Fibroblast of peridontal ligament (primary cell): Measurements from ENCODE around the gene ZNF496.
A peak's percentile ranks its signal among the peaks of the same experiment; 100 is the strongest.
"Not testable (repeated sequence)": the region's sequence is repeated elsewhere in the genome, so short reads cannot be mapped to it uniquely, and the experiment has no call there.

Source experiments
- DNase-seq: peaks from one replicate; pipeline ENCODE4 v3.0.0-alpha.2; 2010; ENCODE audit errors: extremely low read depth

The ZNF496 gene

DNA sequence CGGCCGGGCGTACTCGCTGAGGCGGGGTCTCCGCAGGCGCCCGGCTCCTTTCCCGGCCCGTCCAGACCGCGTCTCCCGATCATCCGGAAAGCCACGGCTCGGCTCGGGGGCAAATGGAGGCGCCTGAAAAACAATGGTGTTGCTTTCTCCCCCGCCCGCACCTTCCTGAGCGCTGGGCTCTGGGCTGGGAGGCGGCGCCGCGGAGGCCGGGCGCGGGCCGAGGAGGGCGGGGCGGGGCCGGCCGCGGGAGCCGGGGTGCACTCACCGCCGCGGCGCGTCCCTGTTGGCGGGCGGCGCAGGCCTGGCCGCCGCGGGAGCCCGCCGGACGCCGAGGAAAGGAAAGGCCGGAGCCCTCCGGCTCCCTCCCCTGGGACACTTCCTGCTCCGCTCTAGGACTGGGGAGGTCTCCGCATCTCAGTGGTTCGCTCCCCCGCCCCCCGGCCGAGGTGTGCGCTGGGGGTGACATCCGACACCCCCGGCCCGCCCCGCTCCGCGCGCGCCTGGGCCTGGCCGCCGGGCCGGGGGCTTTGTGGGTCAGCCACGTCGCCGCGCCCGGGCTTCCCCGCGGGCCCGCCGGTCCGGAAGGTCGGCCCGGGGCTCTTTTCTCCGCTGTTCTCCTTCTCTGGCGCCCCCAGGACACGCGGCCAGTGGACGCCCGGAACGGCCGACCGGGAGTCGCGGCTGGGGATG lies at the start of gene ZNF496:
Gene ZNF496 (minus strand): TSS at position 343 of the 690 bp plus-strand sequence. CDS start 2,289 bp downstream, outside the sequence.
- DNase-seq, result peak; percentile 80

DNA sequence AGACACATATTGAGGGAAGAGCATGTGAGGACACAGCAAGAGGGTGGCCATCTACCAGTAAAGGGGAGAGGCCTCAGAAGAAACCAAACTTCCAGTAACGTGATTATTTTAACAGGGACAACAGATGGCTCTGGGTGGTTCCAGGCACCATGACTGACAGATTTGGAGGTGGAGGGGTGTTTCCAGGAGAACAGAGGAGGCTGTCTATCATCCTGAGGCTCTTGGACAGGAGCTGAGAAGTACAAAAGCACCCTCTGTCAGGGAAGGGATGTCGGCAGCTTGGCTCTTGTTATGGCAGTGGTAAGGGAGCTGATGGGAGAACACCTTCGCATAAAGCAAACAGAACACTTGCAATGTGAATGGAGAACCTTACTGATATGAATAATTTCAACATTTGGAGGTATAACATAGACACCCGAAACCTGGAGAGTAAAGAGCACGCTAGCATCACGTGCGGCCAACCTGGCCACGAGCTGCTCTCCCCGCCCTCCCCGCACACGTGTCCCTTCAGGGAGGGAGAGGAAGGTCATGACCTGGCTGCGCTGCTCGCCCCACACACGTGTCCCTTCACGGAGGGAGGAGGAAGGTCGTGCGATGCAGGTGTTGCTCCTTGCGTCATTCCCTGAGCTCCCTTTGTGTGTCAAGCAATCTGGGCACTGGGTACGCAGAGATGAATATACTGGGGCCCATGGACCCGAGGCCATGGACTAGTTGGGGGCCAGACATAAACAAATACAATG lies 46.8 kb upstream of the ZNF496 start:
- no peak for DNase-seq

DNA sequence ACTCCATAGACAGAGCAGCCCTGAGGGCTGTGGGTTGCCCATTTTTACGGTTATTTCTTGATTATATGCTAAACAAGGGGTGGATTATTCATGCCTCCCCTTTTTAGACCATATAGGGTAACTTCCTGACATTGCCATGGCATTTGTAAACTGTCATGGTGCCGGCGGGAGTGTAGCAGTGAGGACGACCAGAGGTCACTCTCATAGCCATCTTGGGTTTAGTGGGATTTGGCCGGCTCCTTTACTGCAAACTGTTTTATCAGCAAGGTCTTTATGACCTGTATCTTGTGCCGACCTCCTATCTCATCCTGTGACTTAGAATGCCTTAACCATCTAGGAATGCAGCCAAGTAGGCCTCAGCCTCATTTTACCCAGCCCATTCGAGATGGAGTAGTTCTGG lies 46.0 kb upstream of the ZNF496 start:
- DNase-seq, result not testable (repeated sequence)

DNA sequence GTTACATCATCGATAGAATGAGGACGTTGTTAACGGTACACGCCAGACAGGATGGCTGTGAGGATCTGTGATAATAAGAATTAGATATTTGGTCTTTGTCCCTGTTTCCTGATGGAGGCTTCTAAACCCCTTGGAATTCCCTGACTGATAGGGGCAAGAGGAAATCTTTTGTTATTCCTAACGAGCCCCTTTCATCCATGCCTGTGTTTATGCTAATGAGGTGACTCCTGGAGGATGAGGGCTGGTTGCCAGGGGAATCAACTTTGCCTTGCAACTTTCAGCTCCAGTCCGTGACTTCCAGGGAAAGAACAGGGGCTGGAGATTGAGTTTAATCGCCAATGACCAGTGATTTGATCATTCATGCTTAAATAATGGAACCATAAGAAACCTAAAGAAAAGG lies 45.0 kb upstream of the ZNF496 start:
- no peak for DNase-seq

DNA sequence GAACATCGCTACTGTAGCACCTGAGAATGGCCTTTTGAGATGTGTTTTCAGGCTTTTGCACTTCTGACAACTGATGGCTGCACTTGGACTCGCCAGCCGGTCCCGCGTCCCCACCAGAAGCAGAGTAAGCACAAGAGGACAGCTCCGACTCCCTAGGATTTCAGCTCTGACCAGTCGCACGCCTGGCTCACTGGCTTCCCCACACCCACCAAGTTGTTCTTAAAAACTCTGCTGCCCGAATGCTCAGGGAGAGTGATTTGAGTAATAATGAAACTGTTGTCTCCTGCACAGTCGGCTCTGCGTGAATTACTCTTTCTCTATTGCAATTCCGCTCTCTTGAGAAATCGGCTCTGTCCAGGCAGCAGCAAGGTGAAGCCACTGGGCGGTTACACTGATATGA lies 44.1 kb upstream of the ZNF496 start:
- DNase-seq, result no peak

DNA sequence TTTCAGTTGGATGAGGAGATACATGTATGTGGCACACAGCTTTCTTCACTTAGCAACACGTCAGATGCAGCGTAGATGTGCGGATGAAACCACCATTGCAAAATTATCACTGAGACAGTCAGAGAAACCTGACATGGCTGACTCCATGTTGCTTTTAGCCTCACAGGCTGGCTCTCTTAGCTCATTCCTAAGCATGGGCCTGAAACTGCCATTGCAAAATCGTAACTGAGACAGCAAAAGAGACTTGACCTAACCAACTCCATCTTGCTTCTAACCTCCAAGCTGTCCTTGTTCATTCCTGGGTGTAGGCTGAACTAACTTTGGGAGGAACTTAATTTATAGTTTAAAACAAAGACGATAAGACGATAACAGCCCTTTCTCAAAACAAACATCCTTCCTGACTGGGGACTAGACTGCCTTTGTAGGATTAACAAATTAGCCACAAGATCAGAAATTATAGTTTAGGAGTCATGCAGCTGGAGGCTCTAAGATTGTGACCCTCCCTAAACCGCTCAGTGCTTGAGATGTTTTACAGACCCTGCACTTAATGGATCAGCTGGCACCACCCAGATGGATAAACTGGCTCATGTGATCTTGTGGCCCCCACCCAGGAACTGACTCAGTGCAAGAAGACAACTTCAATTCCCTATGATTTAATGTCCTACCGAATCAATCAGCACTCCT lies 43.1 kb upstream of the ZNF496 start:
- not testable (repeated sequence) for DNase-seq

DNA sequence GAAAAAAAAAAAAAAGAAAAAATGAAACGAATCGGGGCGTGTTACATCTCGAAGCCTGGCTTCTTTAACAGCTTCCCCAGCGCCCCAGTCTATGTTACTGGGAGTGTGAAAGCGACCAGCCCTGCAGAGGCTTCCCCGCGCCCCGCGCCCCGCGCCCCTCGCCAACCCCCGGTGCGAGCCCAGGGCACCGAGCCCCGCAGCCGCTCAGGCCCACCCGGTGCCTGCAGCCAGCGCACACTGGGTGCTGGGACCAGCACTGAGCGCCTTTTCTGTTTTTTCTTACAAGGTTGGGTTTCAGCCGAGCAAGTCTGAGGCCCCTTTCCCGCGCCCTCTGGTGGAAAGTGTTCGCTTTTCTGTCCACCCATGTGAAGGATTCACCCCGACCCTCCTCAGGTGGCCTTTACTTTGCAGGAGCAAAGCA lies 42.1 kb upstream of the ZNF496 start:
- DNase-seq, result peak; percentile 22

DNA sequence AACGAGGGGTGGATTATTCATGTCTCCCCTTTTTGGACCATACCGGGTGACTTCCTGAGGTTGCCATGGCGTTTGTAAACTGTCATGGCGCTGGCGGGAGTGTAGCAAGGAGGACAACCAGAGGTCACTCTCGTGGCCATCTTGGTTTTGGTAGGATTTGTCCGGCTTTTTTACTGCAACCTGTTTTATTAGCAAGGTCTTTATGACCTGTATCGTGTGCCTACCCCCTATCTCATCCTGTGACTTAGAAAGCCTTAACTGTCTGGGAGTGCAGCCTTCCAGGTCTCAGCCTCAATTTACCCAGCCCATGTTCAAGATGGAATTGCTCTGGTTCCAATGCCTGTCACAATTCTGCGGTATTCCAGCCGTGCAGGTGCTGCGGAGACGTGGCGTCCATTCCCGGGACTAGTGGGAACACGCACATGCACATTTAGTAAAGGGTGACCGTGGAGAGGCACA lies 40.2 kb upstream of the ZNF496 start:
- no peak for DNase-seq

DNA sequence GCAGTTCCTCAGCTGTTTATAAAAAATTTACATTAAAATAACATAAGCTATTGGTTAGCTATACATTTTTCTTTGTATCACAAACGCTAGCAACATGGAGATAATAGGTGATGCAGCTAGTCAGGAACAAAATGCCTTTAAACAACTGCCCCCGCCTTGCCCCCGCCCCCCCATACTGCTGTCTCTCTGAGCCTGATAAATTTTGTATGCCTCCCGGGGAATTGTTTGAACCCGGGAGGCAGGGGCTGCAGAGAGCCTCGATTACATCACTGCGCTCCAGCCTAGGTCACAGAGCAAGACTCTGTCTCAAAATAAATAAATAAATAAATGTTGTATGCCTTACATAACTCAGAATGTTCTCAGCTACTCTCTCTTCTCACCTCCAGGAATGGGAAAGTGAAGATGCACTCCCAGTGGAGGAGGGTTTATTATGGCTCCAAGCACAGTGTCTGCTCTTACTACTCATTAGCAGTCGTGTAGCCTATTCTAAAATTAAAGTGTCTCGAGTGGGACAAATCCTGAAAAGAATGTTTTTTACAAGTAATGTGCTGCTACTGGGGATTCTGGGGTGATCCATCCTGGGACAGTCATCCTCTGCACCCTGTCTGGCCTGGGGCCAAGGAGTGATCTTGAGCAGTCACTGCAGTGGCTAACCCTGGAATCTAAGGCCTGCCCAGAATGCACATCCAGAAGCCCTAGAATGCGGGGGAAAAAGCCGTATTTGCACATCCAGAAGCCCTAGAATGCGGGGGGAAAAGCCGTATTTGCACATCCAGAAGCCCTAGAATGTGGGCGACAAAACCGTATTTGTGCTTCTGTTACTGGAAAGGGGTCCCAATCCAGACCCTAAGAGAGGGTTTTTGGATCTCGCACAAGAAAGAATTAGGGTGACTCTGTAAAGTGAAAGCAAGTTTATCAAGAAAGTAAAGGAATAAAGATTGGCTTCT lies 39.4 kb upstream of the ZNF496 start:
- DNase-seq, result no peak

DNA sequence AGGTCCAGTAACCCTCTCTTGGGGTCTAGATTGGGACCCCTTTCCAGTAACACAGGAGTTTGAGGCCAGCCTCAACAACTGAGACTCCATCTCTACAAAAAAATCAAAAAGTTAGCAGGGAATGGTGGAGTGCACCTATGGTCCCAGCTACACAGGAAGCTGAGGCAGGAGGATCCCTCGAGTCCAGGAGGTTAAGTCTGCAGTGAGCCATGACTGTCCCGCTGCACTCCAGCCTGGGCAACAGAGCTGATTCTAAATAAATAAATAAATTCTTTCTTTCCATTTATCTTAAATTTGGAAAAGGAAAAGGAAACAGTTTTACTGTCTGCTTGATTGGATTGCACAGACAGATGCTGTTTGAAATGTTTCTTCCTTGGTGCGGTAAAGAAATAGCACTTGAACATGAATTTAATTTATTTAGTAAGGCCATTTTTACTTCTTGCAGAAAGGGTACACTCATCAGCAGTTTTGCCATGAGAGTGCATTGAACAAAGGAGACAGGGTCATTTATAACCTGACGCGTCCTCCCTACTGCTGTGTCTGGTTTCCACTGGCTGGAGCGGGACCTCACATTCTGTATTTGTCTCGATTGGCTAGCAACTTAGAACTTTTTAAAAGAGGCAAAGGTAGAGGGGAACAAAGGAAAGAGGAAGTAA lies 37.0 kb upstream of the ZNF496 start:
- no peak for DNase-seq

DNA sequence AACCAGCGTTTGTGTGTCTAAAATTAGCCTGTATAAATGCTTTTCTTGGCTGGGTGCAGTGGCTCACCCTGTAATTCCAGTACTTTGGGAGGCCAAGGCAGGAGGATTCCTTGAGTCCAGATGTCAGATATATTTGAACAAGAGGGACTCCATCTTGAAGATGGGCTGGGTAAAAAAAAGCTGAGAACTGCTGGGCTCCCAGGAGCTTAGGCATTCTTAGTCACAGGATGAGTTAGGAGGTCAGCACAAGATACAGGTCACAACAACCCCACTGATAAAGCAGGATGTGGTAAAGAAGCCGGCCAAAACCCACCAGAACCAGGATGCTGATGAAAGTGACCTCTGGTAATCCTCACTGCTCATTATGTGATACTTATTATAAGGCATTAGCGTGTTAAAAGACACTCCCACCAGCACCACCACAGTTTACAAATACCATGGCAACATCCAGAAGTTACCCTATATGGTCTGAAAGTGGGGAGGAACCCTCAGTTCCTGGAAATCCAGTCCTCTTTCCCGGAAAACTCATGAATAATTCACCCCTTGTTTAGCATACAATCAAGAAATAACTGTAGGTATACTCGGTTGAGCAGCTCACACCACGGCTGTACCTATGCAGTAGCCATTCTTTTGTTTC lies 36.2 kb upstream of the ZNF496 start:
- peak; percentile 17 for DNase-seq

DNA sequence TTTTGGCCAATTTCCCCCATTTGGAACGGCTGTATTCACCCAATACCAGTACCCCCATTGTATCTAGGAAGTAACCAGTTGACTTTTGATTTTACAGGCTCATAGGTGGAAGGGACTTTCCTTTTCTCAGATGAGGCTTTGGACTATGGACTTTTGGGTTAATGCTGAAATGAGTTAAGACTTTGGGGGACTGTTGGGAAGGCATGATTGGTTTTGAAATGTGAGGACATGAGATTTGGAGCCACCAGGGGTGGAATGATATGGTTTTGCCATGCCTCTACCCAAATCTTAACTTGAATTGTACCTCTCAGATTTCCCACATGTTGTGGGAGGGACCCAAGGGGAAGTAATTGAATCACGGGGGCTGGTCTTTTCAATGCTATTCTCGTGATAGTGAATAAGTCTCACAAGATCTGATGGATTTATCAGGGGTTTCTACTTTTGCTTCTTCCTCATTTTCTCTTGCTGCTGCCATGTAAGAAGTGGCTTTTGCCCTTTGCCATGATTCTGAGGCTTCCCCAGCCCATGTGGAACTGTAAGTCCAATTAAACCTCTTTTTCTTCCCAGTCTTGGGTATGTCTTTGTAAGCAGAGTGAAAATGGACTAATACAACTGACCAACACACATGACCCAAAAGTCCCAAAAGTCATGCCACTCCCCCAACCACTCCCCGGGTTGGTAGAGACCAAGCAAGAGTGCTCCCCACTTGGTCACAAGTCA lies 35.4 kb upstream of the ZNF496 start:
- no peak for DNase-seq

DNA sequence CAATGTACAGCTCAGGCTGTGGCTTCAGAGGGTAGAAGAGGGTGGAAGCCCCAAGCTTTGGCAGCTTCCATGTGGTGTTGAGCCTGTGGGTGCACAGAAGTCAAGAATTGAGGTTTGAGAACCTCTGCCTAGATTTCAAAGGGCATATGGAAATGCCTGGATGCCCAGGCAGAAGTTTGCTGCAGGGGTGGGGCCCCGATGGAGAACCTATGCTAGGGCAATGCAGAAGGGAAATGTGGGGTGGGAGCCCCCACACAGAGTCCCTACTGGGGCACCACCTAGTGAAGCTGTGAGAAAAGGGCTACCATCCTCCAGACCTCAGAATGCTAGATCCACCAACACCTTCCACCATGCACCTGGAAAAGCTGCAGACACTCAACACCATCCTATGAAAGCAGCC lies 34.7 kb upstream of the ZNF496 start:
- not testable (repeated sequence) for DNase-seq

DNA sequence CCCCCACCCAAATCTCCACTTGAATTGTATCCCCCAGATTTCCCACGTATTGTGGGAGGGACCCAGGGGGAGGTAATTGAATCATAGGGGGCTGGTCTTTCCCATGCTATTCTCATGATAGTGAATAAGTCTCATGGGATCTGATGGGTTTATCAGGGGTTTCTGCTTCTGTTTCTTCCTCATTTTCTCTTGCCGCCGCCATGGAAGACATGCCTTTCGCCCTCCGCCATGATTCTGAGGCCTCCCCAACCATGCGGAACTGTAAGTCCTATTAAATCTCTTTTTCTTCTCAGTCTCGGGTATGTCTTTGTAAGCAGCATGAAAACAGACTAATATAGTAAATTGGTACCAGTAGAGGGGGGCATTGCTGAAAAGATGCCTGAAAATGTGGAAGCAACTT lies 33.4 kb upstream of the ZNF496 start:
- DNase-seq, result no peak

DNA sequence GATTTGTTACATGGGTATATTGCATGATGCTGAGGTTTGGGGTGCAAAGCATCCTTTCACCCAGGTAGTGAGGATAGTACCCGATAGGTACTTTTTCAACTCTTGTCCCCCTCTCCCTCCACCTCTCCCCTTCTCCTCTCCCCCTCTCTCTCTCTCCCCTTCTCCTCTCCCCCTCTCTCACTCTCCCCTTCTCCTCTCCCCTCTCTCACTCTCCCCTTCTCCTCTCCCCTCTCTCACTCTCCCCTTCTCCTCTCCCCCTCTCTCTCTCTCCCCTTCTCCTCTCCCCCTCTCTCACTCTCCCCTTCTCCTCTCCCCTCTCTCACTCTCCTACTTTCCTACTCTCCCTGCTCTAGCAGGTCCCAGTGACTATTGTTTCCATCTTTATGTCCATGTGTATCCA lies 31.3 kb upstream of the ZNF496 start:
- DNase-seq, result not testable (repeated sequence)

DNA sequence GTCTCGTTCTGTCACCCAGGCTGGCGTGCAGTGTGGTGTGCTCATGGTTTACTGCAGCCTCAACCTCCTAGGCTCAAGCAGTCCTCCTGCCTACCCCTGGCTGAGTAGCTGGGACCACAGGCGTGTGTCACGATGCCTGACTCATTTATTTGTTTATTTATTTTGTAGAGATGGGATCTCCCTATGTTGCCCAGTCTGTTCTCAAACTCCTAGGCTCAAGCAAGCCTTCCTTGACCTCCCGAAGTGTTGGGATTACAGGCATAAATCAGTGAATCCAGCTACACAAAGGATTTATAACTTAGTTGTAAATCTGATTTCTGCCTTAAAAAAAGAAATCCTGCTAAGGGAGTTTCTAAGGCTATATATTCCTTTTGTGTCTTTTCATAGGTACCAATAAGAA lies 30.5 kb upstream of the ZNF496 start:
- DNase-seq, result no peak

DNA sequence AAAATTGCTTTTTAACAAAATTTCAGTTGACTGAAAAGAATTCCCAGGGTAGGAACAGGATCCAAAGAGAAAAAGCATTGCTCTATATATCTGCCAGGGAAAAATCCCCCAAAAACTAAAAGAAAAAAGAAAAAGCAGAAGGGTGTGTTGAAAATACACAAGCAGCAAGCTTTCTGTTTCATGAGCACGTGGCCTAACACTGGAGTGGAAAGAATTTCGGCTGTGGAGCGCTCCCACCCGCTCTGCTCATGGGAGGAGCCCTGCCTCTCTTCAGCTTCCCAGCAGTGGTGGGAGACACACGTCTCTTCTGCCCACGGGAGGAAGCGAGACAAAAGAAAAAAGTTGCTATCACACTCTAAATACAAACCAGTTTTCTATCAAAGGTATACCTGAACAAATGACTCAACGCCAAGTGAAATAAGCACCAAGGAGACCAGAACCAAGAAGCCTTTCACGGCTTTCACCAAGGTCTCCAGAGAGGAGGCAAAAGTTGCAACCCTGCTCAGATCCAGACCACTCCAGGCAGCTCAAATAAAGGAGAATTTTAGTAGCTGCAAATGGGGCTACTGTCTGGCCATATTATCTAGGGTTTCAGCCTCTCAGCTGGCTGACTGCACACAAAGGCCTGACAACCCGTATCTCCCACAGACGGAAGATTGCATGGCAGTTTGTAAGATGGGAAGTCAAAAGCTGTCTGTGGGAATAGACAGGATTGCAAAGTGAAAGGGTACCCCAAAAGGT lies 29.5 kb upstream of the ZNF496 start:
- DNase-seq, result peak; percentile 61

DNA sequence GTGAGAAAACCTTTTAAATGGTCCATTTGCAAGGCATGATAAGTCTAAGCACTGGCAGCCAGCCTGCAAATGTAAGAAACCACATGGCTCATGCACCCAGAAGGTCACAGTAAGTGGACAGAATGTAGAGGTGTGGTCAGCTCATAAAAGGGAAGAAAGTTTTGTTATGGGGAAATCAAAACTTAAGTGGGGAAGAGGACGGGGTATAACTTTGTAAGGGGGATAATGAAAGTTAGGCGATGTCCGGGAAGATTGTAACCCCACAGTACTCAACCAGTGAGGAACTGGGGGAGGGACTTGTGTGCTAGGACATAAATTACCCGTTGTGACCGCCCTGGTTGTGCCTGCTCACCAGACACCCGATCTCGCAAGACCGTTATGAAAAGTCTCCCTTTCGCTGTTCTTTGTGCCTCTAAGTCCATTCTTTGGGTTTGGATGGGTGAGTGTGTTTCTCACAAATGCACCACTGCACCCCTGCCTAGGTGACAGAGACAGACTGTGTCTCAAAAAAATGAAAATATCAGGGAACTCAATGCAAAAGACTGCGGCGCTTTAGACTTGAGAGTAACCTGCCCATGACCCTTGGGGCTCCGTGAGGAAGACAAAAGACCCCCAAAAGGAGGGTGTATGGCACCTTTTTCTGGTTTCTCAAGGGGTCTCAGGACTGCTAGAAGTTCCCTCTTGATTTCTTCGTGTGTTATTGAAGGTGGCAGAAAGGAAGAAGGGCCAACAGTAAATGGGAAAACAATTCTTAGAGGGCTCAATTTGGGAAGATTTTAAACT lies 28.6 kb upstream of the ZNF496 start:
- peak; percentile 31 for DNase-seq
